Keratinocyte (primary cell): ENCODE measurements around the gene KCNN4. TPM values are rescaled to one million over a fixed set of nuclear protein-coding genes. Genes with fewer than 3 reads are reported as not detected.

Experiments used
- DNase-seq: peaks from one replicate; pipeline ENCODE4 v3.0.0-alpha.2; 2011; ENCODE audit warnings: low read depth, missing footprints, low spot score
- FAIRE-seq: peaks from 2 replicates; lab custom pipeline; 2011; peaks lifted over from hg19 to GRCh38; lab: Jason Lieb, UNC
- H2AFZ ChIP-seq: 2 replicates; pipeline ENCODE4 v1.6.0; 2012; ENCODE audit warnings: low read length, control low read depth, inconsistent platforms; ENCODE audit not compliant: control insufficient read depth
- H3K27ac ChIP-seq: 2 replicates; pipeline ENCODE4 v1.5.1; 2011; ENCODE audit warnings: low read length; ENCODE audit not compliant: control insufficient read depth, insufficient read depth
- H3K27me3 ChIP-seq: 3 replicates; pipeline ENCODE4 v1.6.0; 2011; ENCODE audit warnings: low read length; ENCODE audit not compliant: control insufficient read depth, insufficient read depth; ENCODE audit errors: extremely low read depth
- H3K36me3 ChIP-seq, 2 experiments: 2 replicates in 1 of 2; 3 replicates in 1 of 2; pipeline ENCODE4 v1.5.1; 2011; ENCODE audit warnings: low read length in 2 of 2, mild to moderate bottlenecking in 1 of 2; ENCODE audit not compliant: control insufficient read depth in 2 of 2, insufficient read depth in 2 of 2; ENCODE audit errors: extremely low read depth in 1 of 2
- H3K4me1 ChIP-seq: 3 replicates; pipeline ENCODE4 v1.5.1; 2011; ENCODE audit warnings: low read length; ENCODE audit not compliant: control insufficient read depth, insufficient read depth; ENCODE audit errors: extremely low read depth
- H3K4me2 ChIP-seq: 3 replicates; pipeline ENCODE4 v1.6.0; 2011; ENCODE audit warnings: low read depth, low read length; ENCODE audit not compliant: control insufficient read depth, insufficient read depth; ENCODE audit errors: extremely low read depth
- H3K4me3 ChIP-seq, 3 experiments: fragments of 200-600 bp in 1 of 3; sonication (generic) in 1 of 3; 2 replicates in 2 of 3; 3 replicates in 1 of 3; pipeline ENCODE4 v1.5.1; 2011 to 2016; ENCODE audit warnings: low read length in 3 of 3, mild to moderate bottlenecking in 3 of 3, control low read depth in 2 of 3, inconsistent platforms in 1 of 3, low read depth in 1 of 3, mixed read lengths in 1 of 3, mixed run types in 1 of 3, moderate library complexity in 1 of 3; ENCODE audit not compliant: control insufficient read depth in 2 of 3, insufficient read depth in 2 of 3; ENCODE audit errors: extremely low read depth in 1 of 3
- H3K79me2 ChIP-seq: 2 replicates; pipeline ENCODE4 v1.6.0; 2012; ENCODE audit warnings: low read length; ENCODE audit not compliant: control insufficient read depth, insufficient read depth
- H3K9ac ChIP-seq: 3 replicates; pipeline ENCODE4 v1.6.0; 2011; ENCODE audit warnings: low read length; ENCODE audit not compliant: control insufficient read depth, insufficient read depth; ENCODE audit errors: extremely low read depth
- H3K9me1 ChIP-seq: 3 replicates; pipeline ENCODE4 v1.6.0; 2011; ENCODE audit warnings: low read length; ENCODE audit not compliant: control insufficient read depth, insufficient read depth; ENCODE audit errors: extremely low read depth
- H3K9me3 ChIP-seq: 2 replicates; pipeline ENCODE4 v1.5.1; 2012; ENCODE audit warnings: low read depth, low read length; ENCODE audit not compliant: control insufficient read depth
- H4K20me1 ChIP-seq: 3 replicates; pipeline ENCODE4 v1.6.0; 2011; ENCODE audit warnings: low read length; ENCODE audit not compliant: control insufficient read depth, insufficient read depth; ENCODE audit errors: extremely low read depth
- EZH2 ChIP-seq: IDR thresholded peaks from one replicate; pipeline ENCODE4 v1.6.1; 2012; ENCODE audit warnings: inconsistent platforms, mild to moderate bottlenecking, low read length, moderate library complexity
- dilution Hi-C: fragments of 300-500 bp; cut with MboI; formaldehyde crosslinking; loops from one replicate; pipeline ENCODE4 v1.7.0; 2020; ENCODE audit warnings: low sequenced_read_pairs; ENCODE audit not compliant: extremely low pct_ligation_motif_present
- polyA plus RNA-seq, 5 experiments: library from polyadenylated mRNA; depleted of rRNA in 3 of 5; stranded (reverse) in 3 of 5; stranded (forward) in 1 of 5; unstranded in 1 of 5; fragments of >200 nt; gene quantifications; 1 replicate in 1 of 5; 2 replicates in 3 of 5; 3 replicates in 1 of 5; pipeline versions ENCODE4 v1.2.1 to v1.2.3, GENCODE V29; 2011 to 2012; ENCODE audit warnings: missing spikeins in 2 of 5, low read depth in 1 of 5, low replicate concordance in 1 of 5
- TF ChIP-seq, protein P1 (sequence below), 3 experiments: IDR thresholded peaks in 1 of 3; conservative IDR thresholded peaks in 1 of 3; optimal IDR thresholded peaks in 1 of 3; 2 replicates in 2 of 3; 3 replicates in 1 of 3; pipeline versions ENCODE3 to v1.5.1; 2011; ENCODE audit warnings: low read length in 3 of 3, mild to moderate bottlenecking in 3 of 3, moderate library complexity in 2 of 3, control low read depth in 1 of 3, inconsistent platforms in 1 of 3; ENCODE audit not compliant: insufficient read depth in 2 of 3; ENCODE audit errors: extremely low read depth in 1 of 3

Gene KCNN4
- polyA plus RNA-seq, 1 donor (not counting 4 experiments of a cell fraction or from before 2014, with no cell fraction given), result 9.8 TPM

GRCh38 chr19:43754253-43754502, 26.6 kb downstream of the KCNN4 start:
- no peaks in the 10 kb centered on the region for H3K27me3 ChIP-seq
- peaks cover 9 to 20% of the 10 kb centered on the region in 2 experiments for H3K36me3 ChIP-seq
- FAIRE-seq (no peak), DNase-seq (no peak)
- H3K79me2 ChIP-seq, result peaks cover 23% of the 10 kb centered on the region
- H2AFZ ChIP-seq, result no peak overlapping the region
- no peaks in the 10 kb centered on the region for H4K20me1 ChIP-seq
- dilution Hi-C loops, result no loop called here
- no peaks in the 10 kb centered on the region for H3K9me1 ChIP-seq
- H3K4me2 ChIP-seq, result peak overlapping the region; percentile 99
- no peaks in the 10 kb centered on the region for H3K9me3 ChIP-seq
- peak overlapping the region; percentile 75 to 93 (median 85) for H3K4me3 ChIP-seq
- TF ChIP-seq, protein P1, sequence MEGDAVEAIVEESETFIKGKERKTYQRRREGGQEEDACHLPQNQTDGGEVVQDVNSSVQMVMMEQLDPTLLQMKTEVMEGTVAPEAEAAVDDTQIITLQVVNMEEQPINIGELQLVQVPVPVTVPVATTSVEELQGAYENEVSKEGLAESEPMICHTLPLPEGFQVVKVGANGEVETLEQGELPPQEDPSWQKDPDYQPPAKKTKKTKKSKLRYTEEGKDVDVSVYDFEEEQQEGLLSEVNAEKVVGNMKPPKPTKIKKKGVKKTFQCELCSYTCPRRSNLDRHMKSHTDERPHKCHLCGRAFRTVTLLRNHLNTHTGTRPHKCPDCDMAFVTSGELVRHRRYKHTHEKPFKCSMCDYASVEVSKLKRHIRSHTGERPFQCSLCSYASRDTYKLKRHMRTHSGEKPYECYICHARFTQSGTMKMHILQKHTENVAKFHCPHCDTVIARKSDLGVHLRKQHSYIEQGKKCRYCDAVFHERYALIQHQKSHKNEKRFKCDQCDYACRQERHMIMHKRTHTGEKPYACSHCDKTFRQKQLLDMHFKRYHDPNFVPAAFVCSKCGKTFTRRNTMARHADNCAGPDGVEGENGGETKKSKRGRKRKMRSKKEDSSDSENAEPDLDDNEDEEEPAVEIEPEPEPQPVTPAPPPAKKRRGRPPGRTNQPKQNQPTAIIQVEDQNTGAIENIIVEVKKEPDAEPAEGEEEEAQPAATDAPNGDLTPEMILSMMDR (optimal IDR thresholded peaks at IDR 0.05 in 1 of 3, IDR thresholded peaks at IDR 0.05 in 1 of 3, conservative IDR thresholded peaks at IDR 0.05 in 1 of 3; ENCODE audit: extremely low read depth in 1 of 3, insufficient read depth in 2 of 3, low read length in 3 of 3), result no peak
- no peak for TF ChIP-seq EZH2
- H3K9ac ChIP-seq, result peak overlapping the region; percentile 100
- peak overlapping the region; percentile 100 for H3K27ac ChIP-seq
- H3K4me1 ChIP-seq, result peaks cover 65% of the 10 kb centered on the region

GRCh38 chr19:43752287-43752875, 28.4 kb downstream of the KCNN4 start:
- DNase-seq, result no peak
- Histone ChIP-seq H3K79me2 (peaks cover 23% of the 10 kb centered on the region), H3K9me3 (no peaks in the 10 kb centered on the region), H3K9ac (peak overlapping the region; percentile 100), H3K9me1 (no peaks in the 10 kb centered on the region), H3K4me2 (peak overlapping the region; percentile 99), H3K4me3 (no peak overlapping the region), H3K27ac (peak overlapping the region; percentile 100), H3K36me3 (peaks cover 14 to 33% of the 10 kb centered on the region in 2 experiments), H2AFZ (no peak overlapping the region), H3K4me1 (peaks cover 47% of the 10 kb centered on the region), H3K27me3 (no peaks in the 10 kb centered on the region), H4K20me1 (no peaks in the 10 kb centered on the region)
- dilution Hi-C loops, result no loop called here
- TF ChIP-seq, protein P1 (optimal IDR thresholded peaks at IDR 0.05 in 1 of 3, IDR thresholded peaks at IDR 0.05 in 1 of 3, conservative IDR thresholded peaks at IDR 0.05 in 1 of 3; ENCODE audit: extremely low read depth in 1 of 3, insufficient read depth in 2 of 3, low read length in 3 of 3), result no peak
- TF ChIP-seq EZH2, result no peak
- no peak for FAIRE-seq
